Left cardiac atrium (tissue), 4 donors: Measurements from ENCODE around the gene ACAD10. TPM values are rescaled to one million over a fixed set of nuclear protein-coding genes. Genes with fewer than 3 reads are reported as not detected.
A peak's percentile ranks its signal among the peaks of the same experiment; 100 is the strongest.

Source experiments
- ATAC-seq, 2 donors: fragments of 200-7000 bp; cut with Tn5 transposase; one replicate each; pipeline ENCODE4 v1.9.1; 2020; ENCODE audit warnings: mild to moderate bottlenecking in 2 of 2, moderate library complexity in 2 of 2
- DNase-seq: peaks from one replicate; pipeline ENCODE4 v3.0.0-alpha.2; 2020
- intact Hi-C, 2 donors: fragments of 100-400 bp; cut with DNase I; formaldehyde crosslinking; loops; one replicate each; pipeline versions ENCODE4 v1.14.1 to v1.15.1; 2022 to 2023
- microRNA-seq, 2 donors: library from miRNA; unstranded; fragments of <30 nt; microRNA quantifications; one replicate each; pipeline ENCODE4 v1.2.0, GENCODE V29; 2020
- total RNA-seq, 2 donors: library from RNA; stranded (reverse); fragmentation: NEBNext Ultra II Directional; extraction: Animal tissue kit (Norgen Biotek cat#: 25700); gene quantifications; one replicate each; pipeline ENCODE4 v1.2.1, GENCODE V29; 2021
- donor health status: DM: no; HTN: yes; CAD: no.
- donor health status: DM: no; HTN: yes; CAD: no; lungs with severe emphysema.
- donor health status: DM: yes; HTN: yes; CAD: no.
- donor health status: Dilated cardiomyopathy.

Gene ACAD10
- total RNA-seq, 2 donors from 2014 or later: 17.7 to 23.7 TPM

GRCh38 chr12:111789779-111790178 is 103.9 kb downstream of the ACAD10 start:
- intact Hi-C loops: loop anchor here in 1 of 2 donors (5.0 kb wide), 1 partner anchor 37 kb away; no protein-coding TSS in a partner anchor
- ATAC-seq (no peak), DNase-seq (no peak)

- peak in 1 of 2 donors; percentile 7 for ATAC-seq
- intact Hi-C loops: no loop called here
- DNase-seq: no peak
Measured at GRCh38 chr12:111791507-111791906, 105.7 kb downstream of the ACAD10 start.

GRCh38 chr12:111792155-111792855 is 106.5 kb downstream of the ACAD10 start:
- DNase-seq (peak; percentile 88), ATAC-seq (peak; percentile 91 to 95)
- intact Hi-C loops: no loop called here

- no peak for DNase-seq
- intact Hi-C loops: no loop called here
Measured at GRCh38 chr12:111792856-111793235, 107.0 kb downstream of the ACAD10 start.

GRCh38 chr12:111798182-111798581 is 112.3 kb downstream of the ACAD10 start:
- peak; percentile 30 to 70 for ATAC-seq

More at GRCh38 chr12:111792856-111793235, 107.0 kb downstream of the ACAD10 start:
- no peak for ATAC-seq

GRCh38 chr12:111799758-111800157 is 113.9 kb downstream of the ACAD10 start:
- DNase-seq (no peak), ATAC-seq (no peak)
- intact Hi-C loops: no loop called here

More at GRCh38 chr12:111798182-111798581, 112.3 kb downstream of the ACAD10 start:
- no peak for DNase-seq
- intact Hi-C loops: no loop called here

GRCh38 chr12:111803038-111803626 is 117.3 kb downstream of the ACAD10 start:
- ATAC-seq (no peak), DNase-seq (no peak)
- intact Hi-C loops: no loop called here

- DNase-seq (no peak), ATAC-seq (no peak)
- intact Hi-C loops: no loop called here
Measured at GRCh38 chr12:111803851-111804250, 118.0 kb downstream of the ACAD10 start.

GRCh38 chr12:111806304-111806703 is 120.5 kb downstream of the ACAD10 start:
- intact Hi-C loops: no loop called here
- ATAC-seq (no peak), DNase-seq (no peak)

Small RNAs within 50 kb of the gene (microRNA-seq; reads per million reads assigned to microRNA genes)
- gene MIR6761: 0.27 to 1.2 reads per million in 2 donors

Other genes with a start within 250 kb of the ACAD10 start
- 10 to 100 TPM; 43.7 to 54.0 TPM for gene ATXN2, start 86.7 kb upstream of the ACAD10 start, total RNA-seq
- 10 to 100 TPM; 12.9 to 13.0 TPM for gene BRAP, start 97 bp upstream of the ACAD10 start, total RNA-seq
- gene ALDH2, start 80.9 kb downstream of the ACAD10 start, total RNA-seq: 100 to 1,000 TPM; 268 to 331 TPM
- 10 to 100 TPM; 24.2 to 31.6 TPM for gene MAPKAPK5, start 156.2 kb downstream of the ACAD10 start, total RNA-seq